ENCODE results near the gene OPA3. TPM values are rescaled to one million over a fixed set of nuclear protein-coding genes. Genes with fewer than 3 reads are reported as not detected.

Gene OPA3
- total and polyA plus RNA-seq, 4 donors: 3.5 to 13.6 (median 7.7) TPM

- H3K36me3 ChIP-seq (ENCODE audit: control insufficient read depth in 4 of 4, insufficient read depth in 4 of 4, low read length in 4 of 4): no peaks in the 10 kb centered on the region
- 1 to 2% methylated on average over 38 to 47 of the region's 47 CpGs for whole genome bisulfite sequencing, 2 donors
- TF ChIP-seq, protein P1, sequence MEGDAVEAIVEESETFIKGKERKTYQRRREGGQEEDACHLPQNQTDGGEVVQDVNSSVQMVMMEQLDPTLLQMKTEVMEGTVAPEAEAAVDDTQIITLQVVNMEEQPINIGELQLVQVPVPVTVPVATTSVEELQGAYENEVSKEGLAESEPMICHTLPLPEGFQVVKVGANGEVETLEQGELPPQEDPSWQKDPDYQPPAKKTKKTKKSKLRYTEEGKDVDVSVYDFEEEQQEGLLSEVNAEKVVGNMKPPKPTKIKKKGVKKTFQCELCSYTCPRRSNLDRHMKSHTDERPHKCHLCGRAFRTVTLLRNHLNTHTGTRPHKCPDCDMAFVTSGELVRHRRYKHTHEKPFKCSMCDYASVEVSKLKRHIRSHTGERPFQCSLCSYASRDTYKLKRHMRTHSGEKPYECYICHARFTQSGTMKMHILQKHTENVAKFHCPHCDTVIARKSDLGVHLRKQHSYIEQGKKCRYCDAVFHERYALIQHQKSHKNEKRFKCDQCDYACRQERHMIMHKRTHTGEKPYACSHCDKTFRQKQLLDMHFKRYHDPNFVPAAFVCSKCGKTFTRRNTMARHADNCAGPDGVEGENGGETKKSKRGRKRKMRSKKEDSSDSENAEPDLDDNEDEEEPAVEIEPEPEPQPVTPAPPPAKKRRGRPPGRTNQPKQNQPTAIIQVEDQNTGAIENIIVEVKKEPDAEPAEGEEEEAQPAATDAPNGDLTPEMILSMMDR (IDR thresholded peaks at IDR 0.05; ENCODE audit: control extremely low read depth, extremely low read depth): peak; percentile 69
- H3K27ac ChIP-seq (ENCODE audit: low read depth in 1 of 2, low read length in 1 of 2): peak overlapping the region; percentile 94 to 95
- peak overlapping the region; percentile 85 for H3K4me3 ChIP-seq
- DNase-seq (peak; percentile 91 to 93 (median 92)), ATAC-seq (ENCODE audit: insufficient read depth, low FRiP score) (peak; percentile 84)
- no peaks in the 10 kb centered on the region for H3K9me3 ChIP-seq (ENCODE audit: control insufficient read depth in 4 of 4, insufficient read depth in 3 of 4, low read length in 3 of 4)
- peaks cover 0 to 4% (median 2%) of the 10 kb centered on the region in 3 donors for H3K27me3 ChIP-seq (ENCODE audit: control insufficient read depth in 3 of 3, insufficient read depth in 3 of 3, low read length in 2 of 3)
- H3K4me1 ChIP-seq (ENCODE audit: control insufficient read depth in 5 of 5, insufficient read depth in 5 of 5, low read length in 5 of 5): peaks cover 3 to 16% (median 6%) of the 10 kb centered on the region in 5 donors
- H3K9ac ChIP-seq (ENCODE audit: insufficient read depth in 1 of 2, low read length in 2 of 2): peak overlapping the region in 1 of 2 donors; percentile 68
Measured at GRCh38 chr19:45506246-45506988, 78.2 kb downstream of the OPA3 start.

- Histone ChIP-seq H3K27me3 (ENCODE audit: control insufficient read depth in 3 of 3, insufficient read depth in 3 of 3, low read length in 2 of 3) (peaks cover 0 to 8% (median 7%) of the 10 kb centered on the region in 3 donors), H3K9me3 (ENCODE audit: control insufficient read depth in 4 of 4, insufficient read depth in 3 of 4, low read length in 3 of 4) (no peaks in the 10 kb centered on the region), H3K4me1 (ENCODE audit: control insufficient read depth in 5 of 5, insufficient read depth in 5 of 5, low read length in 5 of 5) (peaks cover 3 to 16% (median 4%) of the 10 kb centered on the region in 5 donors), H3K4me3 (no peak overlapping the region), H3K27ac (ENCODE audit: low read depth in 1 of 2, low read length in 1 of 2) (peak overlapping the region; percentile 94 to 95), H3K36me3 (ENCODE audit: control insufficient read depth in 4 of 4, insufficient read depth in 4 of 4, low read length in 4 of 4) (no peaks in the 10 kb centered on the region), H3K9ac (ENCODE audit: insufficient read depth in 1 of 2, low read length in 2 of 2) (peak overlapping the region in 1 of 2 donors; percentile 68)
- DNase-seq (no peak), ATAC-seq (ENCODE audit: insufficient read depth, low FRiP score) (no peak)
- WGBS, 2 donors: 64% methylated on average over 5 of the region's 5 CpGs
- TF ChIP-seq, protein P1 (IDR thresholded peaks at IDR 0.05; ENCODE audit: control extremely low read depth, extremely low read depth): no peak
Measured at GRCh38 chr19:45505996-45506245, 78.7 kb downstream of the OPA3 start.

DNA sequence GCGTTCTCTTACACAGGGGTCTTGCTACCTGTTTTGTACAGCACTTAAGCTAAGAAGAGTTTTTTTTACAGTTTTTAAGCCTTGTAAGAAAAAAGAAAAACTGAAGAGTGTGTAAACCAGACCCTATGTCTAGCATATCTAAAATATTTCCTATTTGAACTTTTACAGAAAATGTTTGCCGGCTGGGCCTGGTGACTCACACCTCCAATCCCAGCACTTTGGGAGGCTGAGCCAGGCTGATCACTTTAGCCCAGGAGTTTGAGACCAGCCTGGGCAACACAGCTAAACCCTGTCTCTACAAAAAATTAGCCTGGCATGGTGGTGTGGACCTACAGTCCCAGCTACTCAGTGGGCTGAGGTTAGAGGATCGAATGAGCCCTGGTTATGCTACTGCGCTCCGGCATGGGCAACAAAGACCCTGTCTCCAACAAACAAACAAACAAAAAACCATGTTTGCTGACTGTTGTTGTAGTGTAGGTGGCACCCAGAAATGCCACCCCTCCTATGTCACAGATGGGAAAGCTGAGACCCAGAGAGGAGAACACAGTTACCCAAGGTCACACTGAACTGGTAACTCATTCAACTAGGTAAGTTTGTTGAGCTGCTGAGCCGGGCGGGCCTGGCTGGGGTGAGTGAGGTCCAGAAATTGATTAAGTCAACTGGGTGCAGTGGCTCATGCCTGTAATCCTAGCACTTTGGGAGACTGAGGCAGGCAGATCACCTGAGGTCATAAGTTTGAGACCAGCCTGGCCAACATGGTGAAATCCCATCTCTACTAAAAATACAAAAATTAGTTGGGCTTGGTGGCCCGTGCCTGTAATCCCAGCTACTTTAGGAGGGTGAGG is 79.2 kb downstream of the OPA3 start:
- H3K9me3 ChIP-seq (ENCODE audit: control insufficient read depth in 4 of 4, insufficient read depth in 3 of 4, low read length in 3 of 4): no peaks in the 10 kb centered on the region
- TF ChIP-seq, protein P1 (IDR thresholded peaks at IDR 0.05; ENCODE audit: control extremely low read depth, extremely low read depth): no peak
- H3K9ac ChIP-seq (ENCODE audit: insufficient read depth in 1 of 2, low read length in 2 of 2): no peak overlapping the region
- H3K27me3 ChIP-seq (ENCODE audit: control insufficient read depth in 3 of 3, insufficient read depth in 3 of 3, low read length in 2 of 3): peaks cover 0 to 9% (median 8%) of the 10 kb centered on the region in 3 donors
- no peak overlapping the region for H3K4me3 ChIP-seq
- no peaks in the 10 kb centered on the region for H3K36me3 ChIP-seq (ENCODE audit: control insufficient read depth in 4 of 4, insufficient read depth in 4 of 4, low read length in 4 of 4)
- 89 to 90% methylated on average over 8 of the region's 8 CpGs for WGBS, 2 donors
- H3K4me1 ChIP-seq (ENCODE audit: control insufficient read depth in 5 of 5, insufficient read depth in 5 of 5, low read length in 5 of 5): peaks cover 3 to 16% (median 4%) of the 10 kb centered on the region in 5 donors
- no peak overlapping the region for H3K27ac ChIP-seq (ENCODE audit: low read depth in 1 of 2, low read length in 1 of 2)
- DNase-seq (no peak), ATAC-seq (ENCODE audit: insufficient read depth, low FRiP score) (no peak)
